Panc1 (cell line): ENCODE measurements around the gene RUFY1.
"Not testable (repeated sequence)": the region's sequence is repeated elsewhere in the genome, so short reads cannot be mapped to it uniquely, and the experiment has no call there.

ENCODE experiments used
- POLR2AphosphoS5 ChIP-seq: IDR thresholded peaks from 2 replicates; pipeline ENCODE4 v1.6.1; 2012; ENCODE audit warnings: mild to moderate bottlenecking, low read depth, low read length, moderate library complexity
- TCF7L2 ChIP-seq: IDR thresholded peaks from 2 replicates; pipeline ENCODE4 v1.6.1; 2011; ENCODE audit warnings: mild to moderate bottlenecking, low read depth, low read length, inconsistent platforms
- TF ChIP-seq, protein P1 (sequence below): fragments of 450-650 bp; IDR thresholded peaks from 2 replicates; pipeline ENCODE4 v1.5.1; 2017; ENCODE audit warnings: mild to moderate bottlenecking

DNA sequence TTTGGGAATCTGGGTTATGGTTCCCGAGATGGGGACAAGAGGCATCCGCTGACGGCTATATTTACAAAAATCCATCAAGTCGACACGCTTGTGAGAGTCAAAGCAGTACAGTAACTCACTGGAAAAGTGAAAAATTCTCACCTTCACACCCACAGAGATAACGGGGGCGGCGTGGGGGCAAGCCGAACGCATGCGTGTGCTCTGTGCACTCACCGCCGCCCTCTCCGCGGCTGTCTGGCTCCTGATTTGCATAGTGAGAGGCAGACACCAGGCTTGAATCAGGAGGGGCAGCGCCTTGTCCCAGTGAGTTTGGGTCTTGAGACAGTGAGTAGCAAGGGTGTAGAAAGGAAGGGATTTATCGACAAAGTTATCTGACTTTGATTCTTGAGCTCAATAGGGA, 32.0 kb upstream of the RUFY1 start:
- TF ChIP-seq, protein P1, sequence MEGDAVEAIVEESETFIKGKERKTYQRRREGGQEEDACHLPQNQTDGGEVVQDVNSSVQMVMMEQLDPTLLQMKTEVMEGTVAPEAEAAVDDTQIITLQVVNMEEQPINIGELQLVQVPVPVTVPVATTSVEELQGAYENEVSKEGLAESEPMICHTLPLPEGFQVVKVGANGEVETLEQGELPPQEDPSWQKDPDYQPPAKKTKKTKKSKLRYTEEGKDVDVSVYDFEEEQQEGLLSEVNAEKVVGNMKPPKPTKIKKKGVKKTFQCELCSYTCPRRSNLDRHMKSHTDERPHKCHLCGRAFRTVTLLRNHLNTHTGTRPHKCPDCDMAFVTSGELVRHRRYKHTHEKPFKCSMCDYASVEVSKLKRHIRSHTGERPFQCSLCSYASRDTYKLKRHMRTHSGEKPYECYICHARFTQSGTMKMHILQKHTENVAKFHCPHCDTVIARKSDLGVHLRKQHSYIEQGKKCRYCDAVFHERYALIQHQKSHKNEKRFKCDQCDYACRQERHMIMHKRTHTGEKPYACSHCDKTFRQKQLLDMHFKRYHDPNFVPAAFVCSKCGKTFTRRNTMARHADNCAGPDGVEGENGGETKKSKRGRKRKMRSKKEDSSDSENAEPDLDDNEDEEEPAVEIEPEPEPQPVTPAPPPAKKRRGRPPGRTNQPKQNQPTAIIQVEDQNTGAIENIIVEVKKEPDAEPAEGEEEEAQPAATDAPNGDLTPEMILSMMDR = not testable (repeated sequence)
- not testable (repeated sequence) for TF ChIP-seq TCF7L2, POLR2AphosphoS5
